ENCODE measurements around the gene CPED1.
"Not testable (repeated sequence)": the region's sequence is repeated elsewhere in the genome, so short reads cannot be mapped to it uniquely, and the experiment has no call there.

Gene CPED1

DNA sequence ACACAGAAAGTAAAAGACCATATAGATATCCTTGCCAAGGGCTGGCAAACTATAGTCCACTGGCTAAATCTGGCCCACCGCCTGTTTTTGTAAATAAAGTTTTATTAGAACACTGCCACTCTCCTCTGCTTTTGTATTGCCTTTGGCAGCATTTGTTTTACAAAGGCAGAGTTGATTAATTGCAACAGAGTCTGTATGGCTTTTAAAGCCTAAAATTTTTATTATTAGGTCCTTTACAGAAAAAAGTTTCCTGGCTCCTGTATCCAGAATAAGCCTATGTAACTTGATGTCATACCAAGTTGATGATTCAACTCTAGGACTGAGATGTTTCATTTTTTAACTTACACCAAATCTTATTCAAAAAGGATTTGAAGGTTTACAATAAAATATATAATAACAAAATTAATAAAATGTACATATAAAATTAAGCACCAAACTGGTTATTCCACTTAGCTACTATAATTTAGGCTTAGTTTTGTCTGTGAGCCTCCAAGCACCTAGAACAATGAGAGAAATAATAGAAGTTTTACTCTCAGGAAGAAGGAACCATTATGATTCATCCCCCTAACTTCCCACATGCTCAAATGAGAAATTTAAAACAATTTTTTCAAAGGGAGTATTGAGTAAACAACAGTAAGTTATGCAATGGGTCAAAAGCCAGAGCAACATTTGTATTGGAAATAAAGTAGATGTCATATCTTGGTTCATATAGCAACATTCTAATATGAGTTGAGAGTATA lies 31.9 kb downstream of the CPED1 start:
- no peak for DNase-seq (ENCODE audit: low spot score)

DNA sequence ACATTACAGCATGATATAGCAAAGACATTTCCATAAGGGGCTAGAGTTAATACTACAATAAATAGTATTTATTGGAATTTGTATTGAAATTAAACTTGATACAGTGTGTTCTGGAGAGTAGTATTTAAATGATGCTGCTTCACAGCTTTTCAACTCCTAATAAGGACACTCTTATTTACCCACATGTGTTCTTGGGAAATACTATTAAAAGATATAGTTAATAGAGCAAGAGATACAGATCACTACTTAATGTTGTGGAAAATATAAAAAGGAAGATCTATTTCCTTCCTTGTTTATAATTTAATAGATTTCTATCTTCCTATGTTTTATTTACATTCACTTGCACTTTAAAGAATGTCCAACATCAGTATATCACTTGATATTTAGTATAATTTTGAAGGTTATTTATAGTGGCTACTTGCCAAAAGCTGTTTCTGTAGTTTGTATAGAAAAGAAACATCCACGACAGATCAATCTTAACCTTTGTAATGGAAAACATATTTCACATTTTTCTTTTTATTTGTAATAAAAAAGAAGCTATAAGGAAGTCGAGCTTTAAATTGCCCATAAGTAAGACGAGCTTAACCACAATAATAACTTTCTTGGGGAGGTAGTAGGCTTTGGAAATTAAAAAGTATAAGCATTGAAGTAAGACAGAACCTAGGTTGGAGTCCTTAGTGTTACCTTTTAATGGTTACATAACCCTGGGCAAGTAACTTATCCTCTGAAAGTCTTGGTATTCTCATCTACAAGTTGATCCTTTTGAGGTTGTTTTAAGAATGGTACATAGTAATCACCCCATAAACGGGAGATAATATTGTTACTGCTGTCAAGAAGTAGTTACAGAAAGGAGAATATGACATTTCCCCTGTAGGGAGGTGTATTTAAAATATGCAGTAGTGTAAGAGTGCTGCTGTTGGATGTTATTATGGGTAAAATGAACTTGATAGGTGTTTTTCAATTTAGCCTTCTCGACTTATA lies 32.8 kb downstream of the CPED1 start:
- no peak for DNase-seq (ENCODE audit: low spot score)

DNA sequence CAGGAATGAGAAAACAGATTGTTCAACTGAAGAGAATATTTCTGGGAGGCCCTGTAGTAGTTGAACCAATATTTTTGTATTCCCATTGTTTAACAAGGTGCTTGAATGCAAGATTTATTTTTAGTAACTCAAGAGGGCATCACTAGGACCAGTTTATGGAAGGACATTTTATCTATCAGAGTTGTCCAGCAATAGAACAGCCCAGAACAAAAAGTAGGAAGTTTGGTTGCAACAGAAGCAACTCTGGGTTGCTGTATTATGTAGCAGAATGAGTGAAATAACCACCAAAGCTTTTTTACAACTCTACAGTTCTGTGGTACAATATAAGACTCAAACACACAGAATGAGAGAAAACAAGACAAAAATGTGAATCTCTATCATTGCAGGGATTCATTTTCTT lies 34.7 kb downstream of the CPED1 start:
- DNase-seq (ENCODE audit: low spot score), result no peak

DNA sequence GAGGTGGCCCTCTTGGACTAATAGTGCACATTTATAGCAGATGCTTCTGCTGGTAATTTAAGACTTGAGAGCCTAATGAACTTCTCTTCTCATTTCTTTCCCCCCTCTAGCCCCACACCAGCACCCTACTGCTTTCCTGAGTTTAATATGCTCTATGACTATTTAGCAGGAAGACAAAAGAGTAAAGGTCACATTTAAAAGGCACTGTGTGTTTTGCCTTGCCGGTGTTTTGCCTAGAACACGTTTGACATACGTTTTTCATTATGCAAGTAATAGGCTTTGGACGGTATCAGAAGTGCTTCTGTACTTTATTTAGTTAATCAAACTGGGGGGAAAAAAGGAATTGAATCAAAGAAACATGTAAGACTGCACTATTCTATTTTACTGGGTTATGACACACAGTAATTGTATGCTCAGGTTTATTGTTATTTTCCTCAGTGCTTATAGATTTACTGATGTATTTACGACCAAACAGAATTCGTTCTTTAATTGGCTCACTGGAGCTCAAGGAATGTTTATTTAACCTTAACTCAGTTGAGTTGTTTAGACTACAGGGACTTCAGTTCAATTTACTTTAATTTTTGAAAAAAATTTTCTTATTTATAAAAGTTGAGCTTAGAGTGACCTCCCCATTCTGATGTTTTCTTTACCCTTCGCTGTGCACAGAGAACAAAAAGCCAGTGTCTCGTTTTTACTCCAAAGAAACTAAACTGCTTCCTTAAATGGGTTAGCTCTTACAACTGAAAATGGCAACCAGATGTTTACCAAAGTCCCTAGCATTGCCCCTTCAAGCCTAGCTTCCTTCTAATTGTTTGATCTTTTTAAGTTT lies 35.4 kb downstream of the CPED1 start:
- DNase-seq (ENCODE audit: low spot score), result no peak

DNA sequence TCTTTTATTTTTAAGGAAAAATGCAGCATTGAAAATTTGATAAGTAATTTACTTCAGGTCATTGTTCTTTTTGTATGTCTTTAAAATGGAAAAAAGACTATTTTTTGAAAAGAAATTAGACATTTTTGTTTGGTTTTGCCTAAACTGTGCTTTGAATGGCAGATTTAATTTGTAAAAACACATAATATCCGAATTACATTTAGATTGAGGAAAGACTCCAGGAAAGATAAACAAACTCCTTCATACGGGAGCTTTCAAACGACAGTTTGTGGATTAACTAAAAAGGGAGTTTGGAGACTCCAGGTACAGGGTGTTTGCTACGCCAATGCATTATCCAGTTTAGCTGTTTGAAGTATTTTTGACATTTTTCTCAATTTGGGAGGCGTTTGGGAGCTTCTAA lies 36.1 kb downstream of the CPED1 start:
- DNase-seq (ENCODE audit: low spot score), result no peak

DNA sequence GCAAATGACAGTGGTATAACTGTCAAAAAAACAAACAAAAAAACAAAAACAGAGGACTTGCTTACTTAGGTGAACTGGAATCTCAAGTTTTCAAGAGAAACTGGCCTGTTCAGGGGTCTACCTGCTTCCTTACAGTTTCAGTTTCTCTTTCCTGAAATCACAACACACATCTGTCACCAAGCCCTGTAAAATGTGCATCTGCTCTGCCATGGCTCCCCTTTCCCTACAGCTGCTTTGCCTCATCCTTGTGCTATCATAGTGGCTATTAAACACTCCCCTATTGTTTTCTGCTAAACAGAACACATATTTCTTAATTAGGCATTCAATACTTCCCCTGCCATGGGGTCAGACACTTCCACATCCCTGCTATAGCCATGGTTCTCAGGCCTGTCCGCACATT lies 37.6 kb downstream of the CPED1 start:
- no peak for DNase-seq (ENCODE audit: low spot score)

DNA sequence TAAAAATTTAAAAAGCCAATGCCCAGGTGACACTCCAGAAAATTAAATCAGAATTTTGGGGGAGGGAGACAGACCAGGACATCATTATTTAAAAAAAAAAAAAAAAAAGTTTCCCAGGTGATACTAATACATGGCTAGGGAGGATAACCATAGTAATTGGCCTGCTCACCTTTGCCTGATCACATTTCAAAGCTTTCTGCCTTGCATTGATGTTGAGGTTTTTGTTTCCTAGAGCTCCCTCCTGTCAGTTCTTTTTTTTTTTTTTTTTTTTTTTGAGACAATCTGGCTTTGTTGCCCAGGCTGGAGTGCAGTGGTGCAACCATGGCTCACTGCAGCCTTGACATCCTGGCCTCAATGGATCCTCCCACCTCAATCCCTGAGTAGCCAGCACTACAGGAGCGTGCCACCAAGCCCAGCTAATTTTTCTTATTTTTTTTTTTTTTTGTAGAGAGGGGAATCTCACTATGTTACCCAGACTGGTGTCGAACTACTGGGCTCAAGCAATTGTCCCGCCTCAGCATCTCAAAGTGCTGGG lies 38.1 kb downstream of the CPED1 start:
- no peak for DNase-seq (ENCODE audit: low spot score)

DNA sequence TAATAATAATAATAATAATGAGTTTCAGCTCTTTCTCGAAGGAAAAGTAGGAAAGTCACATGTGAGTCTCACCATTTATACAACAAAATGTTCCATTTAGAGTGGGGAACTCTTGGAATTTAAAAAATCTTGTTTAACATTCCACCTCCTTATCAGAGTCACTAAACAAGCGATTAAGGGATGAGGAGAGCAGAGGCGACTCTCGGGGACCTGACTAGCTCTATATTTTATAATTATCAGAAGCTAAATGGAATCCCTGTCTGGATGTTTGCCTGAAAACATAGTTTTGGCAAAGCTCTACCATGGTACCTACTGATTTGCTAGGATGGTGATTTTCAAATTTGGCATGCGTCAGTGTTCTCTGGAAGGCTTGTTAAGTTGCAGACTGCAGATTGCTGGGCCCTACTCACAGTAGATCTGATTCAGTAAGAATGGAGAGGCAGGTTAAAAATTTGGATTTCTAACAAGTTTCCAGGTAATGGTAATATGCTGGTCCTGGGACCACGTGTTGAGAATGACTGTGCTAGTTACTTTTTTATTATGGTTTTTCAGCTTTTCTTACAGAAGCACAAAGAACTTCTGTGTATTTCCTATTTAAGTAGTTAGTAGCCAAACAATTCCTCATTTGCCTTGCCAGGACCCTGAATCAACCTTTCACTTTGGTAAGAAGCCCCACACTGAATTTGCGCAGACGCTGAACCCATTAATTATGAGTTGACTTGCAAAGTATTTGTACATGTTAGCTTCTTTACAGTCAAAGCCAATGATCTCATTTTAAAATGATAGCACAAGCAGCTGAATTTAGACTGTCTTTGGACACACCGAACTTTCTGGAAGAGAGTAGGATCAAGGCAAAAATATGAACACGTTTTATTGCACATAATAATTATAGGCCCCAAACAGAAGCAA lies 39.5 kb downstream of the CPED1 start:
- DNase-seq (ENCODE audit: low spot score), result no peak

DNA sequence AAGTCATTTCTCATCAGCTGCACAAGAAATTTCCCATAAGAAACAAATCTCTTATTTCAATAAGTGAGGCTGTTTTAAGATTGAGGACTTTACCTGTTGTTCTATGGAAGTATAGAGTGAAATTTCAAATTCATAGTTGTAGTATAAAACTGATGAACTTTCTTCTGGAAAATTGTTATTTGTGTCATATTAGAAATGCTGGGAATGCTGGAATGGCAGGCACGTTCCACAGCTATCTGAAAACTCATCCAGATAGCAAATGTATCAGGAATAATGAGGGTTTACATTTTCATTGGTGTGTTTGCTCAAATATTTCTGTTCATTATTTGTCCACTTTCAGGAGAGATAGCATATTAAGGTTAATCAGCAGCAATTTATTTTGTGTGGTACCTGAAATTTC lies 40.8 kb downstream of the CPED1 start:
- no peak for DNase-seq (ENCODE audit: low spot score)

DNA sequence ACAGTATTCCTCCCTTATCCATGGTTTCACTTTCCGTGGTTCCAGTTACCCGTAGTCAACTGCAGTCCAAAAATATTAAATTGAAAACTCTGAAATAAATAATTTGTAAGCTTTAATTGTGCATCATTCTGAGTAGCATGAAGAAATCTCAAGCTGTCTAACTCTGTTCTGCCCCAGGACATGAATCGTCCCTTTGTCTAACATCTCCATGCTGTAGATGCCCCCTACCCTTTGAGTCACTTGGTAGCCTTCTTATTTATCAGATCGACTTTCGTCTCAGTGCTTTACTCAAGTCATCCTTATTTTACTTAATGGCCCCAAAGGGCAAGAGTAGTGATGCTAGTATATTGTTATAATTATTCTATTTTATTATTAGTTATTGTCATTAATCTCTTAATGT lies 41.8 kb downstream of the CPED1 start:
- no peak for DNase-seq (ENCODE audit: low spot score)

DNA sequence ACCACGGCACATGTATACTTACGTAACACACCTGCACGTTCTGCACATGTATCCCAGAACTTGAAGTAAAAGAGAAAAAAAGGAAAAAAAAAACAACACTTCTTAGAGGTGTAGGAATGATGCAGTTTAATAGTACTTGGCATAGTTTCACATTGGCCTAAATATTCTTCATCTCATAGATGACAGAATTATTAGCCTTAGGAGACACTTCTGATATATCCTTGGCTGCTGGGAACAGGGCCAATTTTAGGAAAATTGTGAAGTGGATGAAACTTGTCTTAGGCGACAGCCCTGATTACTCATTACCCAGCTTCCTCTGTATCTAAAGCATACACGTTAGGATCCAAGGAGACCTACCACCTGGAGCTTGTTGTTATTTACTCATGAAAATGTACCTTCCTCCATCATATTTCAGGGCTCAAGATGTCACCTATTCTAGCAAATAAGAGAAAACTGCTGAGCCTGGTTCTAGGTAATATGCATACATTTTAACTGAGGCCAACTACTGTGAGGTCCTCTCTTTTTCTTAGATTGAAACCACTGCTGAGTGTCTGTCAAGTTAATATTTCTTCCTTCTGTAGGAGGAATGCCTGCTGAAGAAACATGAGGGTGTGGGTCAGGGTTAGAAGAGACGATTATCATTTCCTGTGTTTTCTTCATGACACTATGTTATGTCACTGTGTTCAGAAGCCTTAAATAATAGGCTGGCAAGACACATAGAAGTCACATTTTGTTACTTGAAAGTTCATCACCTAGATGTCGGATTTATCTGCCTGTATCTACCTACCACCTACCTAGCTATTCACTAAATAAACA lies 44.3 kb downstream of the CPED1 start:
- DNase-seq (ENCODE audit: low spot score), result no peak

DNA sequence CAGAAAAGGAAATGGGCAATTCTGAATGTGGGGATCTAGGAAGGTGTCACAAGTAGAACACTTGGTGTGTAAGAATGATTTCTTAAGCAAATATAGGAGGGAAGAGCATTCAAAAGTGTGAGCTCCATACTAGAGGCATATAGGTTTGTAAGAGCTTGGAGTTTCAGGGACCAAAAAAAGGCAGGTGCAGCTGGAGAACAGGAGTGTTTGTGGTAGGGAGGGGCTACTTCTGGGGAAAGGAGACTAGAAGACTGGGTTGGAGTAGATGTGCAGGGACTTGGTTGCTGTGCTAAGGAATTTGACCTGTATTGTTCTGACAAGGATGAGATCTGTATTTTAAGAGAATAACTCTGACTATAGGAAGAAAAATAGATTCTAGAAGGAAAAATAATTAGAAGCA lies 46.4 kb downstream of the CPED1 start:
- no peak for DNase-seq (ENCODE audit: low spot score)

DNA sequence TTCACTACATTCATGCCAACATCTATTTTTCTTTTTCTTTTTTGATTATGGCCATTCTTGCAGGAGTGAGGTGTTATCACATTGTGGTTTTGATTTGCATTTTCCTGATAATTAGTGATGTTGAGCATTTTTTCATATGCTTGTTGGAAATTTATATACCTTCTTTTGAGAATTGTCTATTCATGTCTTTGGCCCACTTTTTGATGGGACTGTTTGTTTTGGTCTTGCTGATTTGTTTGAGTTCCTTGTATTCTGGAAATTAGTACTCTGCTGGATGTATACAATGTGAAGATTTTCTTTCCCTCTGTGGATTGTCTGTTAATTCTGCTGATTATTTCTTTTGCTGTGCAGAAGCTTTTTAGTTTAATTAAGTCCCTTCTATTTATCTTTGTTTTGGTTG lies 48.3 kb downstream of the CPED1 start:
- not testable (repeated sequence) for DNase-seq (ENCODE audit: low spot score)

DNA sequence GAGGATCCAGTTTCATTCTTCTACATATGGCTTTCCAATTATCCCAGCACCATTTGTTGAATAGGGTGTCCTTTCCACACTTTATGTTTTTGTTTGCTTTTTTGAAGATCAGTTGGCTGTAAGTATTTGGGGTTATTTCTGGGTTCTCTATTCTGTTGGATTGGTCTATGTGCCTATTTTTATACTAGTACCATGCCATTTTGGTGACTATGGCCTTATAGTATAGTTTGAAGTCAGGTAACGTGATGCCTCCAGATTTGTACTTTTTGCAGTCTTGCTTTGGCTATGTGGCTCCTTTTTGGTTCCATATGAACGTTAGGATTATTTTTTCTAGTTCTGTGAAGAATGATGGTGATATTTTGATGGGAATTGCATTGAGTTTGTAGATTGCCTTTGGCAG lies 48.8 kb downstream of the CPED1 start:
- DNase-seq (ENCODE audit: low spot score), result not testable (repeated sequence)

DNA sequence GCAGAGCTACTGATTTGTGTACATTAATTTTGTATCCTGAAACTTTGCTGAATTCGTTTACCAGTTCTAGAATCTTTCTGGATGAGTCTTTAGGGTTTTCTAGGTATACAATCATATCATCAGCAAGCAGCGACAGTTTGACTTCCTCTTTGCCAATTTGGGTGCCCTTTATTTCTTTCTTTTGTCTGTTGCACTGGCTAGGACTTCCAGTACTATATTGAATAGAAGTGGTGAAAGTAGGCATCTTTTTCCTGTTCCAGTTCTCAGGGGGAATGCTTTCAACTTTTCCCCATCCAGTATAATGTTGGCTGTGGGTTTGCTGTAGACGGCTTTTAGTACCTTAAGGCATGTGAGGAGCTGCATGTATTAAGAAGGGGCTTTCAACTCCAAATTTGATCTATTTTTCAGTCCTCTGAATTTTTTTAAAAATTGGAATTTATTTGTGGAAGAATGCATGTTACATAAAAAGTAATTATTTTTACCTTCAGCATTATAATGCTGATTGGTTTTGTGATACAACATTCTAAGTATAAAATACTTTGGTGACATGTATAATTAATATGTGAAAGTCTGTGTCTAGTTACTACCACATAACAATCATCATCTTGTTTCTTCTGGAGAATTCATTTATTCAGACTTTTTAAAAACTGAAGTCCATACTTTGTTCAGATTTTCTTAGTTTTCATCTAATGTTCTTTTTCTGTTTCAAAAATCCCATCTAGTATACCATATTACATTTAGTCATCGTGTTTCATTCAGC lies 49.6 kb downstream of the CPED1 start:
- no peak for DNase-seq (ENCODE audit: low spot score)

DNA sequence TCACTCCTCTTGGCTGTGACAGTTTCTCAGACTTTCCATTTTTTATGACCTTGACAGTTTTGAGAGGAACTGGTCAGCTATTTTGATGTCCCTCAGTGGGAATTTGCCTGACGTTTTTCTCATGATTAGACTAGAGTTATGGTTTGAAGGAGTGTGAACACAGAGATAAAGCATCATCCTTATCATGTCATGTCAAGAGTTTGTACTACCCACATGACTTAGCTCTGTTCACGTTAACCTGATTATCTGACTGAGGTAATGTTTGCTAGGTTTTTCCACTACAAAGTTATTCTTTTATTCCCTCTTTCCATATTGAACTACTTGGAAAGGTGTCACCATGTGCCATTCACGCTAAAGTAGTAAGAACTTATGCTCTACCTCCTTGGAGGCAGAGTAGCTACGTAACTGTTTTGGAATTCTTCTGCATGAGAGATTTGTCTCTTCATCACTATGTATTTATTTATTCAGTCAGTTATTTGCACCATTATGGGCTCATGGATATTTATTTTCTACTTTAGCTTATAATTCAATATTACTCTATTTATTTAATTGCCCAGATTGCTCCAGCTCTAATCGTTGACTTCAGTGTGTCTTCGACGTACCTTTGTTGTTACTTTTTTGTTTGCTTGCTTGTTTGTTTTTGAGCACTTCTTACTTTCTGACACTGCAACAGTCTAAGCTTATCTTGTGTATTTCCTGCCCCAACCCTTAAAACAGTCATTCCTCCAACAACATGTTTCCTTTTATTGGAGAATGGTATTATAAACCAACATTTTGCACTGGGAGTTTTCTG lies 50.4 kb downstream of the CPED1 start:
- DNase-seq (ENCODE audit: low spot score), result no peak

DNA sequence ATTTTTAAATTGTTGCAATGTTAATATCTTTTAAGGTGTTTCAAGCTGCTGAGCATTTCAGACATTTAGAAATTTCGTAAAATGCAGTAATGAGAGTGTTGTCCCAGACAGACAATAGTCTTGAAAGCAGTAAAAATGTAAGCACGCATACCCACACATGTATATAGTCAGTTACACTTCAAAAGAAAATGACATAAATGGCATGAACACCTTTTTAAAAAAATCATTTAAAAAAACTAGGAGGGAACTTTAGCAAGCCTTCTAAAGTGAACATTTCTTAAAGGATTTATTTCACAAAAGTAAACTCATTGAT lies 51.0 kb downstream of the CPED1 start:
- DNase-seq (ENCODE audit: low spot score), result no peak

DNA sequence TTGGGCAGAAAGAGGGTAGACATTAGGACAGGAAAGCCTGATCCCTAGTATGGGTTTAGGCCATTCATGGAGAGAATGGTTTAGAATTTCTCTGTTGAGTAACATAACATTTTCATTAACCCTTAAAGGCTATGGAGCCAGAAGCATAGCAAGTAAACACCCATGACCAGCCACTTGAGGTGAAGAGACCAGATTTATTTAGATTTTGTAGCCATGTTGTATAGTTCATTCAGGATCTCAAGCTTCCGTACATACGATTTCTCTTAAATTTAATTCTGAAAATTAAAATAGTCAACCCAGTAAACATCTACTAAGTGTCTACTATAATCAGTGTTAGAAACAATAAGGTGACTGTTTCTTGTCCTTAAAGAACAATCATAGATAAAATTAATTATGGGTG lies 51.5 kb downstream of the CPED1 start:
- DNase-seq (ENCODE audit: low spot score), result no peak
